ENCODE measurements around the gene MYL12A.

GRCh38 chr18:3250237-3251107 lies 2.9 kb downstream of the MYL12A start:
- TF ChIP-seq EZH2 (IDR thresholded peaks at IDR 0.05; ENCODE audit: insufficient read depth, poor library complexity, severe bottlenecking) (no peak), EZH2phosphoT487 (IDR thresholded peaks at IDR 0.05; ENCODE audit: insufficient read depth, low read depth) (no peak)

All from GM23248 (cell line).